GM12878 (cell line): ENCODE results near the gene TOP2B. TPM values are rescaled to one million over a fixed set of nuclear protein-coding genes. Genes with fewer than 3 reads are reported as not detected.

ENCODE experiments used
- ATAC-seq: fragments of 200-7000 bp; cut with Tn5 transposase; 3 replicates; pipeline ENCODE4 v1.9.1; 2020; ENCODE audit warnings: mild to moderate bottlenecking, moderate library complexity
- BruUV-seq: library from RNA; stranded (reverse); fragments of 400-500 nt; replicated peaks from 2 replicates; lab custom pipeline; 2021; lab: Mats Ljungman, UMichigan
- CTCF ChIA-PET: fragments of 300-600 bp; sonication (Branson Sonifier 250); formaldehyde crosslinking; extraction: SDS; loops from one replicate; lab custom pipeline; 2021; ENCODE audit warnings: inconsistent platforms; lab: Yijun Ruan, JAX
- POLR2A ChIA-PET: fragments of 350-600 bp; formaldehyde crosslinking; extraction: SDS; loops from one replicate; lab custom pipeline; 2021; ENCODE audit warnings: inconsistent platforms; lab: Charles Lee
- RAD21 ChIA-PET: fragments of 300-600 bp; sonication (Branson Sonifier 250); formaldehyde crosslinking; loops from one replicate; lab custom pipeline; 2023; ENCODE audit warnings: antibody characterized with exemption; ENCODE audit not compliant: unreplicated experiment; lab: Charles Lee
- SMC1A ChIA-PET: fragments of 300-600 bp; sonication (Branson Sonifier 250); formaldehyde crosslinking; loops from one replicate; lab custom pipeline; 2023; ENCODE audit not compliant: unreplicated experiment, uncharacterized antibody; lab: Charles Lee
- DNase-seq: peaks from one replicate; pipeline ENCODE4 v3.0.0-alpha.2; 2011; ENCODE audit warnings: low read depth, low spot score
- FAIRE-seq: peaks from 3 replicates; lab custom pipeline; 2011; peaks lifted over from hg19 to GRCh38; lab: Jason Lieb, UNC
- H2AFZ ChIP-seq: 2 replicates; pipeline ENCODE4 v1.6.0; 2011; ENCODE audit warnings: low read depth, low read length, control low read depth; ENCODE audit not compliant: control insufficient read depth
- H3K27ac ChIP-seq: 2 replicates; pipeline ENCODE4 v1.5.1; 2011; ENCODE audit warnings: control low read depth; ENCODE audit not compliant: control insufficient read depth, insufficient read depth
- H3K27me3 ChIP-seq, 2 experiments: replicated peaks in 1 of 2; 2 replicates each; pipeline versions ENCODE4 v1.6.0 to v1.6.1; 2011; ENCODE audit warnings: low read length in 1 of 2; ENCODE audit not compliant: control insufficient read depth in 2 of 2, insufficient read depth in 2 of 2
- H3K36me3 ChIP-seq, 2 experiments: 2 replicates each; pipeline ENCODE4 v1.5.1; 2011; ENCODE audit warnings: low read length in 1 of 2; ENCODE audit not compliant: control insufficient read depth in 2 of 2, insufficient read depth in 2 of 2
- H3K4me1 ChIP-seq: 2 replicates; pipeline ENCODE4 v1.6.1; 2011; ENCODE audit warnings: mild to moderate bottlenecking, low read length, moderate library complexity, mixed read lengths; ENCODE audit not compliant: control insufficient read depth, insufficient read depth
- H3K4me2 ChIP-seq: 2 replicates; pipeline ENCODE4 v1.6.0; 2011; ENCODE audit warnings: control low read depth; ENCODE audit not compliant: control insufficient read depth, insufficient read depth
- H3K4me3 ChIP-seq: fragments of 200-600 bp; sonication (generic); 2 replicates; pipeline ENCODE4 v1.5.1; 2016
- H3K79me2 ChIP-seq: 2 replicates; pipeline ENCODE4 v1.6.0; 2011; ENCODE audit warnings: low read length; ENCODE audit not compliant: control insufficient read depth, insufficient read depth
- H3K9ac ChIP-seq: 2 replicates; pipeline ENCODE4 v1.8.0; 2011; ENCODE audit warnings: low read length, control low read depth, mixed read lengths; ENCODE audit not compliant: control insufficient read depth, insufficient read depth
- H3K9me3 ChIP-seq: replicated peaks from 3 replicates; pipeline ENCODE4 v1.5.1; 2011; ENCODE audit warnings: mild to moderate bottlenecking, low read length; ENCODE audit not compliant: control insufficient read depth, insufficient read depth
- H4K20me1 ChIP-seq: 2 replicates; pipeline ENCODE4 v1.6.0; 2011; ENCODE audit not compliant: control insufficient read depth, insufficient read depth
- ASH2L ChIP-seq: fragments of 300-600, 200-600 bp; sonication (generic); IDR thresholded peaks from 2 replicates; pipeline ENCODE4 v1.6.1; 2017; ENCODE audit warnings: low read depth, mild to moderate bottlenecking, borderline replicate concordance
- BCLAF1 ChIP-seq: fragments of 450-650 bp; IDR thresholded peaks from 2 replicates; pipeline ENCODE4 v1.6.1; 2017; ENCODE audit warnings: antibody characterized with exemption, mild to moderate bottlenecking, moderate library complexity
- NFYA ChIP-seq: IDR thresholded peaks from 2 replicates; pipeline ENCODE4 v1.6.1; 2011; ENCODE audit warnings: low read depth, mild to moderate bottlenecking, low read length, improper control_type of control experiment, borderline replicate concordance
- RAD51 ChIP-seq: fragments of 450-650 bp; IDR thresholded peaks from 2 replicates; pipeline ENCODE4 v1.6.1; 2016; ENCODE audit warnings: moderate library complexity, mild to moderate bottlenecking, inconsistent platforms
- SP1 ChIP-seq: IDR thresholded peaks from one replicate; pipeline ENCODE4 v1.6.1; 2011; ENCODE audit warnings: low read depth, low read length
- SREBF2 ChIP-seq: IDR thresholded peaks from 2 replicates; pipeline ENCODE4 v1.6.1; 2012; ENCODE audit warnings: mild to moderate bottlenecking, low read length
- TCF7 ChIP-seq: IDR thresholded peaks from 2 replicates; pipeline ENCODE4 v1.6.1; 2014; ENCODE audit warnings: antibody characterized with exemption, borderline replicate concordance
- ZNF622 ChIP-seq: fragments of 450-650 bp; IDR thresholded peaks from 2 replicates; pipeline ENCODE4 v1.6.1; 2017; ENCODE audit warnings: mild to moderate bottlenecking, inconsistent platforms
- WGBS: methylation state at CpG from one replicate; pipeline ENCODE4 v1.1.6; 2016; ENCODE audit warnings: low lambda C conversion rate; ENCODE audit not compliant: insufficient replicate concordance, insufficient coverage; ENCODE audit errors: missing lambda C conversion rate; 5-methylcytosine and 5-hydroxymethylcytosine counted together
- in situ Hi-C: fragments of 300-500 bp; cut with MboI; formaldehyde crosslinking; loops from 9 replicates; pipeline ENCODE4 v1.14.3; 2018; ENCODE audit warnings: mixed read lengths
- intact Hi-C: fragments of 100-400 bp; cut with micrococcal nuclease; formaldehyde crosslinking; loops from one replicate; pipeline ENCODE4 v1.14.2; 2022; ENCODE audit not compliant: unreplicated experiment
- polyA plus RNA-seq, 11 experiments: library from polyadenylated mRNA; depleted of rRNA in 4 of 11; unstranded in 6 of 11; stranded (reverse) in 5 of 11; fragments of >200 nt; fragmentation: Nextera tagmentation in 4 of 11; fragmentation: Illumina TruSeq in 1 of 11; extraction: Ambion mirVana in 4 of 11; extraction: Trizol in 1 of 11; gene quantifications; 1 replicate in 1 of 11; 2 replicates in 10 of 11; pipeline versions ENCODE4 v1.2.1 to v1.2.3, GENCODE V29; 2011 to 2016; ENCODE audit warnings: inconsistent platforms in 2 of 11, missing spikeins in 2 of 11, low read depth in 1 of 11
- total RNA-seq, 4 experiments: library from RNA; depleted of rRNA in 3 of 4; stranded (reverse); fragments of >200 nt in 3 of 4; fragmentation: Illumina TruSeq in 1 of 4; extraction: Trizol in 1 of 4; gene quantifications; 2 replicates each; pipeline versions ENCODE4 v1.2.1 to v1.2.3, GENCODE V29; 2013 to 2021

Gene TOP2B
- total and polyA plus RNA-seq, 10 of the 15 experiments (the other 5 are each of a cell fraction or from before 2014, with no cell fraction given) = 28.6 to 134 (median 83.4) TPM

GRCh38 chr3:25575001-25575400, 89.7 kb downstream of the TOP2B start:
- H3K4me1 ChIP-seq = no peaks in the 10 kb centered on the region
- no peaks in the 10 kb centered on the region; the same call in 1 of the 2 replicates for H4K20me1 ChIP-seq
- SMC1A ChIA-PET = interaction anchor here (0.7 kb wide), 1 partner anchor 55 kb away, joined by 3 read pairs; no protein-coding TSS in a partner anchor
- no peak for TF ChIP-seq SREBF2
- TF ChIP-seq NFYA = no peak
- no peak for TF ChIP-seq TCF7
- in situ Hi-C loops = no loop called here
- no peaks in the 10 kb centered on the region for H3K9me3 ChIP-seq
- BruUV-seq = no TSS peak
- H3K4me2 ChIP-seq = no peak overlapping the region
- intact Hi-C loops = no loop called here
- POLR2A ChIA-PET = no interaction called here
- no peaks in the 10 kb centered on the region; a peak in 1 of 4 replicates for H3K27me3 ChIP-seq
- FAIRE-seq (no peak), ATAC-seq (no peak), DNase-seq (no peak)
- RAD21 ChIA-PET = no interaction called here
- no peak overlapping the region for H3K9ac ChIP-seq
- no peaks in the 10 kb centered on the region for H3K36me3 ChIP-seq
- WGBS = 53% methylated on average over 12 of the region's 12 CpGs
- no peak overlapping the region for H3K4me3 ChIP-seq
- CTCF ChIA-PET = no interaction called here
- H3K27ac ChIP-seq = no peak overlapping the region
- no peaks in the 10 kb centered on the region for H3K79me2 ChIP-seq
- no peak overlapping the region for H2AFZ ChIP-seq

- TF ChIP-seq ZNF622 = no peak
- no peak for TF ChIP-seq SP1
- no peak for TF ChIP-seq RAD51
- no peak for TF ChIP-seq ASH2L
- TF ChIP-seq BCLAF1 = no peak
These were observed 90.4 kb downstream of the TOP2B start for GRCh38 chr3:25574172-25574765.

More at GRCh38 chr3:25574172-25574765, 90.4 kb downstream of the TOP2B start:
- no peak overlapping the region for H3K9ac ChIP-seq
- BruUV-seq = no TSS peak
- no peak overlapping the region for H3K27ac ChIP-seq
- no peak for DNase-seq
- H4K20me1 ChIP-seq = no peaks in the 10 kb centered on the region; the same call in 1 of the 2 replicates
- intact Hi-C loops (no loop called here), in situ Hi-C loops (no loop called here)
- no peaks in the 10 kb centered on the region for H3K79me2 ChIP-seq
- ATAC-seq = no peak
- H3K27me3 ChIP-seq = no peaks in the 10 kb centered on the region; a peak in 1 of 4 replicates
- no peaks in the 10 kb centered on the region for H3K36me3 ChIP-seq
- H3K4me3 ChIP-seq = no peak overlapping the region
- WGBS = 68% methylated on average over 16 of the region's 16 CpGs
- POLR2A ChIA-PET = no interaction called here
- CTCF ChIA-PET = interaction anchor here (0.6 kb wide), 1 partner anchor 48 kb away, joined by 3 read pairs; no protein-coding TSS in a partner anchor
- H3K4me2 ChIP-seq = no peak overlapping the region
- no peak for FAIRE-seq
- H2AFZ ChIP-seq = no peak overlapping the region
- RAD21 ChIA-PET = interaction anchor here (0.6 kb wide), 1 partner anchor 236 kb away, joined by 3 read pairs; no protein-coding TSS in a partner anchor
- no peaks in the 10 kb centered on the region for H3K9me3 ChIP-seq
- SMC1A ChIA-PET = interaction anchor here (1.8 kb wide), 1 partner anchor 12 kb away, joined by 4 read pairs; no protein-coding TSS in a partner anchor
- H3K4me1 ChIP-seq = no peaks in the 10 kb centered on the region
